DMS53 treated with DMSO at 0.1 percent for 48 hours (cell line): ENCODE data around the gene PTCD2.

Experiments used
- DNase-seq: peaks from one replicate; lab custom pipeline; 2025; ENCODE audit not compliant: unreplicated experiment; lab: John Stamatoyannopoulos, UW

Gene PTCD2

DNA sequence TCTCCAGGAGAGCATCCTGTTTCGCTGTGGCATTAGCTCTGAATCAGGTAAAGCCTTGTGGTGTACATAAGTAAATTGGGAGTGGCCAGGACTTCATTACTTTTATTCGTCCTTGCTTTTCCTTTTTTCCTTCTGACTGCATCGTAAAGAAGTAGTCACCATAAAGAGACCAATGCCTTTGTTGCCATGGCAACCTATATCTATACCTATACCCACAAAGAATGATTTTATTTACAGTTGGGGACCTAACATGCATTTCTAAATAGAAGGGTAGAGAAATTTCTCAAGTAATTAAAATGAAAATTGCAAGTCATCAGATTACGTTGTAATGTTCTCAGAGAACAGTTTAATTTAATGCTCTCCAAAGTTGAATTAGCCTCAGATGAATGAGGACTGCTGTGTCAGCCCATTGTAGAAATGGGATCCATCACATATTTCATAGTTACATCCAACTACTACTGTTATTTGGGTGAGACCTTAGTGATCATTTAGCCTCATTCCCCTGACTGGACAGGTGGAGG lies 18.6 kb downstream of the PTCD2 start:
- no peak for DNase-seq

DNA sequence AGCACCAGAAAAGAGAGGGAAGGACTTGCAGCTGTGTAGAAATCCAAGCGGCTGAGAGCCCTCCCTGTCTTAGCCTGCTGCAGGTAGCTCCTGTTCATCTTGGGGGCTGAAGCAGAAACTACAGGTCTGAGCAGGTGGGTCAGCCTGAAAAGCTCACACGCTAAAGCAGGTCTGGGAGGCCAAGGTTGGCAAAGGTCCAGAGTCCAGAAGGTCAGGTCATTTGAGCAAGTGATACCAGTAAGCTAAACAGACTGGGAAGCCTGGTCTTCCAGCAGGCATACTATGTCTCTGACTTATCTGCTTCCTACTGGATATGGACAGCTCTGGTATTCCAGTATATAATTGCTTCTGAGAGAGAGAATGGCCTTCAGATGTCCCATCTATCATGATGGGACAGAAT lies 26.2 kb downstream of the PTCD2 start:
- DNase-seq, result no peak

DNA sequence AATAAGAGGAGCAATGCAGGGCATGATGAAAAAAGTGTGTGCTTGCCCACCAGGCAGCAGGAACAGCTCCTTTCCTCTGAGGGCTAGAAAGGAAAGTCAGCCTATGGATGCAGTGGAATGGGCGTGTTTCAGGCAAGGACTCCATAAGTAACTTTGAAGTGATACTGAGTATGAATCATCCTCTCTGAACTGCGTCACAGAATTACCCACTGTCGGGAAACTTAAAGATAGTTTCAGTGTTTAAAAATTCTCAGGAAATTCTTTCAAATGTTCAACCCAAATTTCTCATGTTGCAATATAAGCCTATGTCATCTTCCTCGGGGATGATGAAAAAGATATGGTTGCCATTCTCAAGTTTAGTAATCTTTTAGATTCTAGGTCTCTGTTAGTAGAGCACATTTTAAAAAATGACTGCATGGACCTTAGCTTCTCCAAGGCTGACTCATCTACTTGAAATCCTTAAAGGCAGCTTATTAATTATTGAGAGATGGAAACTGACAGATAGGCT lies 27.7 kb downstream of the PTCD2 start:
- no peak for DNase-seq

DNA sequence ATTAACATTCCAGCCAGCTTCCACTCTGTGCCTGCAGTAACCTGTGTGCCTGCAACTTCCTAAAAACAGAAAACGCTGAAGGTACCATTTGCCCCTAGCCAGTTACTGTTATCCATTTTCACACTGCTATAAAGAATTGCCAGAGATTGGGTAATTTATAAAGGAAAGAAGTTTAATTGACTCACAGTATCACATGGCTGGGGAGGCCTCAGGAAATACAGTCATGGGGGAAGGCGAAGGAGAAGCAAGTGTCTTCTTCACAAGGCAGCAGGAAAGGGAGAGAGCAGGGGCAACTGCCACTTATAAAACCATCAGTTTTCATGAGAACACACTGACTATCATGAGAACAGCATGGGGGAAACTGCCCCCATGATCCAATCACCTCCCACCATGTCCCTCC lies 31.2 kb downstream of the PTCD2 start:
- DNase-seq, result no peak

DNA sequence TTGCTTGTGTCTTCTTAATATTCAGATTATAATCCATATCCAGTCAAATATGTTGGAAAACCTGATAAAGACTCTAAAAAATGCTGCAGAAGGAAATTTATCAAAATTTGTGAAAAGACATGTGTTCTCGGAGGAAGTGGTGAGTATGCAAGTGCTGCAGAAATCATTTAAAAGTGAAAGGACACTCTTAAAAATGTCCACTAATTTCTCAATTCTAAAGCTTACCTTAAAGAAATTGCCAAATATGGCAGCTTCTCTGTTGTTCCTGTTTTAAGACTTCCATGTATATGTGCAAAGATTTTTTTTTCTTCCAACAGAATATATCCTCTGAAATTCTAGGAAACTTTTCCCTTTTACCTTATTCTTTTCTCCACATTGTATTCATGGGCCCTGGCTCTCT lies 32.4 kb downstream of the PTCD2 start:
- no peak for DNase-seq

DNA sequence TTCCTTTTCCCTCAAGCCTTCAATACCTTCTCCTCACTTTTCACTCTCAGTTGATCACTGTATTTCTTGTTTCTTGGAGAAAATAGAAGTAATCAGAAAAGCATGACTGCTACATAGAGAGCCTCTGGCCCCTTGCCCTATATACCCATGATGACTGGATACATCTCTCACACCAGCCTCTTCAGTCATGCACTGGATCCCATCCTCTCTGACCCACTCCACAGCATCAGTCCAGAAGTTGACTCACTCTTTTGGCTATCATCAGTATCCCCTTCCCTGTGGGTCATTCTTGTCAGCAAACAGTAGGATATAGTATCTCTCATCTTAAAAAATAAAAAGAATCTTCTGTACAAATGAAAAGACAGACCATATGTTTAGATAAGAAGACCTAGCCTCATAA lies 32.9 kb downstream of the PTCD2 start:
- DNase-seq, result no peak

DNA sequence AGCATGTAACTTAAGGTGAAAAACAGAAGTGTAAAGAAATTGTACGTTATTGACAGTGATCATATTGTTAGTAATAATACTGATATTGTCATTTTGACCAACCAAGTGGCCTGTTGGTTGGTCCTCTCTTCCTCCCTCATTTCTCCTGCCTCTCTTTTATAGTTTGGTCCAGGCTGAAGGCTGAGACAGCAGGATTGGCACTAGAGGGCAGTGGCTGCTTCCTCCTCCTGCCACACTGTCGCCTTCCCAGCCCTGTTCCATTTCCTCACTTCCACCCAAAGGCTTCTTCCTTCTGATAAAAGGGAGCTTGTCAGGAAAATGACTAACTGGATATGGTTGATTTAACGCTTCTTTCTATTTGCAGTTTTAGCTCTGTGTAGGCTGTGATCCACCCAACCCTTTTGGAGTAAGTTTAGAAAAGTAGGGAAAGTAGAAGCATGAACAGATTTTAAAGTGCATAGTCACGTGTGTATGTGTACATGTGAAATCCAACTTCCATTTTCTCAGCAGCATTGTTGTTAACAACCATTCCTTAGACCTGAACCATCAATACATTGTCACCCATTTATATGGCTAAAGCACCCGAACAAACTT lies 35.6 kb downstream of the PTCD2 start:
- peak; percentile 6 for DNase-seq

DNA sequence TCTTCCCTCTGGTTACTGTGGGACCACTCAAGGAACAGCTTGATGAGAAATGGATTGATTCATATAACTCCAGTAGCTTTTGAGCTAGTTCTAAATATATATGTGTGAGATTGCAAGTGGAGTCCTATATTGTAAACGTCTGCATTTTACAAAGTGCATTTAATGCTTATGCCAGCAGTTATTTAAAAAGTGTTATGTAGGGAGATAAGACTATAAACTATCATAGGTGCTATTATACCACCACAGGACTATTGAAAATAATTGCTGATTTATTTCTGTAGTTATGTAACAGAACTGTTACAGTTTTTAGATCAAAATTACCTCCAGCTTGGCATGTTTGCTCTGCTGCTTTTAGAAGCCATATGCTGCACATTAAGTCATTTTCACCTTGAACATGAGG lies 36.2 kb downstream of the PTCD2 start:
- DNase-seq, result no peak

DNA sequence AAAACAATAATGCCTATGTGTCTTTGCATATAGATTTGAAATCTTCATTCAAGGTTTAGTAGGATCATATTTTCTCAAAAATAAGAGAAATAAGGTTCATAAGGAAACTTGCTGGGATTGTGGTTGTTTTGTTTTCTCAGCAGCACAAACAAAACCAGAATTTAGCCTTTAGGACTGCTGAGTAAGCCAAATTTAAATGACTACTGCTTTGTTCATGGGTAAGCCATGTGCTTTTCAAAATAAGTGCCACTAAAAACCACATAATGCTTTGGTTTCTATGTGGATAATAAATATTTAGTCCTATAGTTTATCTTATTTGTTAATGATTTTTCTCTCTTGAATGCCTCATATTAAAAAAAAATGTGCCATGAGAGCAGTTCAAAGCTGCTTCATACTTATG lies 38.8 kb downstream of the PTCD2 start:
- DNase-seq, result no peak

DNA sequence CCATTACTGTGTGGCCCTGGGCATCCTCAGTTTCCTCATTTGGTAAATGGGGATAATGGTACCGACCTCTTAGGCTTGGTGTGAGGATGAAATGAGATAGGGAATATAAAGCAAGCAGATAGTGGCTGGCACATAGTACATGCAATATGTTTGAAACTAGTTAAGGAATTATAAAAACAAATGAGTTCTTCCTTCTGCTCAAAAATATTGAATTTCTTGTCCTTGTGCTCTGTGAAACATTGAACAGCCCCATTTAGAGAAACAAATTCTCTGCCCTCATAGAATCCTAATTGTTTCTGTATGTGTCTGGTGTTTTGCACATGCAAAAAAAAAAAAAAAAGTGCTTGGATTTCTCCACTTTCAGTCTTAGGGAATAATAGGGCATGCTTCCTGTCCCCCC lies 39.7 kb downstream of the PTCD2 start:
- no peak for DNase-seq

DNA sequence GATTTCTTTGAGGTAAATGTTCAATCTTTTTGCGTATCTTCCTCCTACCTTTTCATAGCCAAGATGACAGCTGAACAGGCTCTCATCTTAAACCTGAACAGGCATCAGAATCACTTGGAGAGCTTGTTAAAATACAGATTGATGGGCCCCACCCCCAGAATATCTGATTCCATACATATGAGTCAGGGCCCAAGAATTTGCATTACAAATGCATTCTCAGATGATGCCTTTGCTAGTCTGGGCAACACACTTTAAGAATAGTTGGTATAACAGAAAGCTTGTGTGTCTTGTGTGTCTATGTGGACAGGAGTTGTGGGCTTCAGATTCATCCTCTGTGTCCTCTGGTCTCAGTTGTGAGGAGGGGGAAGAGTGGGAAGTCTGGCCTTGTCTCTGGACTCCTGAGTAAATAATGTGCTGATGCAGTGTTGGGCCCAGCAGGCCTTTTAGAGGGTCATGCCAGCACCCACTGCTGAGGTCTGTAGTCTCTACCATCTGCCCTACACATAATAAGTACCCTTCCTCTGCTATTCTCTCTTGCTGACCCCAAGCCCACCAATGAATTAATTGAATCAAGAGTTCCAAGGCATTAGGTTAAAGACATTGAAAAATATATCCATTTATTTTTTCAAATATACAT lies 43.1 kb downstream of the PTCD2 start:
- no peak for DNase-seq

DNA sequence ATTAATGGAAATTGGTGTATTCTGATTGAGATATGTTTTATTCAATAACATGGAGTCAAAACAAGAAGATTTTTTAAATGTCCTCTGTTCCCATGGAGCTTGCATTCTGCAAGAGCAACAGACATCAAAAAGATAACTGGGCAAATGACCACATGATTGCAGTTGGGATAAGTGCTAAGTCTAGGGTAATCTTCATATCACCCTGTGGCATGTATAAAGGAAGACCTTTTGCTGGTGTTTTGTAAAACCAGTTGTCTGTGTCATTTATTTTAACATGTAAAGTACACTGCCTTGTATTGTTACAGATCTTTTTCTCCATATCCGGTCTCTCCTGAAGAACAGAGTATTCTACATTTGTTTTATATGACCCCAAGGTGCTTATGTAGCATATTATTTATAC lies 44.0 kb downstream of the PTCD2 start:
- no peak for DNase-seq

DNA sequence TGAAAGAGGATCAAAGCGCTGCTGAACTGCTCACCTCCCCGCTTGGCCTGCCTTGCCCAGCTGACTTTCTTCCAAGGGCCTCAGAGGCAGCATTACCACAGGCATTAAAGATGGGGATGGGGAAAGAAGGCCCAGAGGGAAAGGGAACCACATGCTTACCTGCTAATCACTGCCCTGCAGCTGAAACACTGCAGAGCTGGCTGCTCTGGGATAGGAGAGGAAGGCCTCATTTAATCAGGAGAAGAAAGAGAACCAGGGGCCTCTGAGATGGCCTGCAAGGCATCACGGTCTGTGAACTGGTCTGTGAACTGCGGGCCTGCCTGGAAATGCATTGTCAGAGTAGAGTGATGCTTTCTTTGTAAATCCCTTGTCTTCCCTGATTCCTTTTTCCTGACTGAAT lies 44.8 kb downstream of the PTCD2 start:
- no peak for DNase-seq

DNA sequence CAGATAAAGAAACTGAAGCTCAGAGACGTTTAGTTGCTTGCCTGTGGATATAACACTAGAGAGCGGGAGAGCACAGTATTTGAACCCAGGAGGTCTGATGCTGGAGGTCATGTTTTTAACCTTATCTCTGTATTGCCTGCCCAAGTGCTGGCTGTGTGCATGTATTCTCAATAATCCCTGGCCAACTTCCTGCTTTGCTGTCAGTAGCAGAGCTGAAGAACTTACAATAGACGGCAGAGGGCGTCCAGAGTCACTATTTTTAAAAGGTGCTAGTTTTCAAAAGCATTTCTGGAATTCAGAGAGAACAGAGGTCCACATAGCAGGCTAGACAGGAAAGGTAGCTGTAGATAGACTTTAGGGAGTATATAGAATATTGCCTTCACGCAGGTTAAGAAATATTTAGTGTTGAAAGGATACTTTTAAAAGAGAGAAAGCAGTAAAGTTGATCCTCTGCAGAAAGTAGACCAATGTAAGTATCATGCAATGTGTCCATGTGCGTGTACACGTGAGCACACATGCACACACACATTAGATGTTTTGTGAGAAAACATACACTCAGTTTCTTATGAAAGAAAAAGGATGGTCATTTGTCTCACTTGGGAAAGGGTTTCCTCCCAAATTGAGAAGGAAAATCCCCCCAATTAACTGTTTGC lies 46.3 kb downstream of the PTCD2 start:
- peak; percentile 84 for DNase-seq

DNA sequence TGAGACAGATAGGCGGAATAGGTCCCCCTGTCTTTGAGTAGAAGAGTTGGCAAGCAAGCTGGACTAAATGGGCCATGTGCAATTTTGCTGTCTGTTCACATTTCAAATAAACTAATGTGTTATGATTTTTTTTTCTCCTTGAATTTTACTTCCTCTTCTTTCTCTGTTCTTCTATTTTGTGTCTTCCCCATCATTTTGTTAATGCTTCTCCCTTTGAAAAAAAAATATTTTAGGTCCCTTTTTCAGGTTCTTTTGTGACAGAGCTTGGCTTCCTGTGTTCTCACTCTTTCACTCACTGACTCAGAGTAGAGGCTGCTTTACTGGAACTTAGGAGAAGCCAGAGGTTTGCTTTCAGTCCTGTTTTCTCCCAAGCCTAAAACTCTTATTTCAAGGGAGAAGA lies 48.1 kb downstream of the PTCD2 start:
- no peak for DNase-seq

DNA sequence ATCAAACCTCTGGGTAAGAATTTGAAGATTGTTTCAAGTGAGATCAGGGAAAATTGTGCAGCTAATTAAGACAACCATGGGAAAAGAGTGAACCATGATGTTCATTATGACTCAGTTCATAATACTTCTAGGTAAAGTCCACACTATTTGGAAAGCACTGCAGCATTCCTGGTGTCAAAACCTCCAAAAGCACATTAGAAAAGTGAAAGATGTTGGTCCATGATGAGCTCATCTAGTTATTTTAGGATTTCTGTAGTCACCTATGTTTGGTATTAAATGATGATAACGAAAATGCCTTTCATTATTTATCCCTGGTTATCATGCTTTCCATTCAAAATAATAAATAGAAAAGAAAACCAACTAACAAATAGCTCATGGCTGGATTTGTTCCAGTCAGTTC lies 49.1 kb downstream of the PTCD2 start:
- DNase-seq, result no peak

DNA sequence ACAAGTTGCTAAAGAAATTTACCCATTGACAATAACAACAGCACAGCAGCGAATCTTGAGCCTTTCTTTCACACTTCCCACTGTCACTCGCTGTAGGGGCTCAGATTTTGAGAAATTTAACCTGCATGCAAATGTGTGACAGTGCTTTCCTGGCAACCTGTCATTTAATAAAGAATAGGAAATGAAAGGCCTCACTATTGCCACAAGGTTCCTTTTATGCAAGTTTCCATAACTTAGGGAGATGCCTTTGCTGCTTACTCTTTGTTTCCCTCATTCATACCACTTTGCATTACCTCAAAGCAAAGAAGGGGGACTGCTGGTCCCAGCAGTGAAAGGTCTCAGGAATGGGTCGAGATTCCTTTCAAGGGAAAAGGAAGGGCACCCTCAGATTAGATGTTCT lies 49.5 kb downstream of the PTCD2 start:
- DNase-seq, result no peak

DNA sequence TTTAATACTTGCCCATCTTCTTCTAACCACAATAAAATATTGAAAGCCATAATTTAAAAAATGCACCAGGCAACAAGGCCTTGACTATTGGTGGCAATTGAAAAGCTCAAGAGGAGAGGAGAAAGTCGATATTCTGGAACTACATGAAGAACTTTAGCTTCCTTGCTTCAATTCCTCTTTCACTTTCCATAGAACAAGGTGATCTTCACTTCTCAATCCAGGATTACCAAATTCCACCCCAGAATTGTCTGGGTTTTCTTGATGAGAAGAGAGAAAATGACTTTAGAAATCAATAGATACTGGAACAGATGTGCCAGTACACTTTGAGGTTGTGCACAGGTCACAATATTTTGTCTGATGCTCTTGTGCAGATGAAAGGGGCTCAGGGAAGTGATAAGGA lies 52.2 kb downstream of the PTCD2 start:
- no peak for DNase-seq

DNA sequence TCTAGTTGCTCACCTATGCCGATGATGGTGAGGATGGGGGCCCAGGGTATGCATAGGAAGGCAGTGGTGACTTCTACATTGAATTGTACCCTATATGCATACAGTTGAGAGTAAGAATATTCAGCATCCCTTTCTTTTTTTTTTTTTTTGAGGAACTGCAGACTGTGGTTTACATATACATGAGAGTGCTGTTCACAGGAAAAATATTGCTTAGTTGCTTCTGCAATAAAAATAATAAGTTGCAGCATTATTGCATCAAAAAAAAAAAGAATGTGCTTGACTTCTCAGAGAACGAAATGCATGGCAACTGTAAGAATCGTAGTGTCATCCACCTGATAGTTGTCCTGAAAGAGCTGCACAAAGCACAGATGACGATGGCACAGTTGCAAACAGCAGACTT lies 52.8 kb downstream of the PTCD2 start:
- DNase-seq, result no peak

DNA sequence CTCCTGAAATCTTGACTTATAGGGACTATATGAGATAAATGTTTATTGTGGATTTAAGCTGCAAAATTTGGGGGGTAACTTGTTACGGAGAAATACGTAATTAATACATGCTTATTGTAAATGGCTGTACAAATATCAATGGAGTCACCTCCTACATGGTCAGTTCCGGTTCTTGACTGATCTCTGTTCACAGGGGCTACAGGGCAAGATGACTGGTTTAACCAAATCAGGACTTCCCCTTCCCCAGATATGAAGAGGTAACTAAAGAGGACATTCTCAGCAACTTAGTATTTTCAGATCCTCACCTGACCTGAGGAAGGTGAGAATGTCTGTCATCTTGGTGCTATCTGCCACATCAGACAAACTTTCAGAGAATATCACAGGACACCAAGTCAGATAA lies 54.7 kb downstream of the PTCD2 start:
- no peak for DNase-seq

DNA sequence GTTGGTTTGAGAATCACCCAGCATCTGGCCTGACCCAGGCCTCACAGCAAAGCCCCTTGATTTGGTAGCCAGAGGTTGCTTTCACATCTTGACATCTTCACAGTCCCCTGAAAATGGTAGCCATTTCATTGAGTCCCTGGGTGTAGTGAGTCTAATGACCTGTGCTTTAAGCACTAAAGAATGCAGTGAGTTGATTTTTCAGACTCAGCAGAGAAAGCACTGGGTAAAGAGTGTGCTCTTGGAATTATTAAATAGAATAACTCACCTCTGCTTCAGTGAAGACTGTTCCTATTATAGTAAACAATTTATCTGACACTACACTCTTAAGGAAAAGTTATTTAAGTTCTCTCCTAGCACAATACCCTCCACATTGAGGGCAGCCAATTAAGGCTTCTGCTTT lies 56.2 kb downstream of the PTCD2 start:
- DNase-seq, result no peak

DNA sequence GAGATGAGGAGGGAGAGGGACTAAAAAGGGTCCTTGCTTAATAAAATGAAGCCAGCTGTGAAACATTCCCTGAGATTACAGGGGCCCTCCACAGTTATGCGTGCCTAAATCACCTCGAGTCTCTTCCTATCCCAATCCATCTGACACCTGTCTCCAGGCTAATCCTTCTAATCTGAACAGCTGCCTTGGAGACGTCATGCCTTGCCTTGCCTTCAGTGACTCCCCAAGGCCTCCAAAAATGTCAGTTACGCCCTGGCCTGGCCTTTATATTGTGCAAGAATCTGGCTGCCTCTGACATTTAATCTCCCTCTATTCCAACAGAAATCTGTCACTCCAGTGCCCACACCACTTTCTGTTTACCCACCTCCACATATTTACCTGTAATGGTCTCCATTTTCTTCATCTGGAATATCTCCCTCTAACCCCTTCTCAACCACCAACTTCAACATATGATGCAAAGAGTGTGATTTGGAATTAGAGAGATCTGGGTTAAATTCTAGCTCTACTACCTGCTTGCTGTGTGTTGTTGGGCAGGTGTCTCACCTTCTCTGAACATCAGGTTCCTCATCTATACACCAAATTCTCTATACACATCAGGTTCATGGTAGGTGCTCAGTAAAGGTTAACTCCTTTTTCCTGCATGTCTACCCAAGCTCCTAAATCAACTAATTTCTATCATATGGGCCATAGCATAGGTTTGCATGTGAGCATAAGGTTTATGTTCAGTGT lies 57.9 kb downstream of the PTCD2 start:
- no peak for DNase-seq
